ENCODE data around the gene C5orf58. TPM values are rescaled to one million over a fixed set of nuclear protein-coding genes. Genes with fewer than 3 reads are reported as not detected.

Gene C5orf58
- total and polyA plus RNA-seq, 4 experiments from 2014 or later = 2.4 TPM; not detected in 3

Other genes starting within 250 kb of the C5orf58 start
- gene FOXI1, start 127.1 kb upstream of the C5orf58 start, total RNA-seq = not detected
- gene FOXI1, start 127.1 kb upstream of the C5orf58 start, polyA plus RNA-seq = not detected
- gene LCP2, start 64.8 kb downstream of the C5orf58 start, total RNA-seq = 100 to 1,000 TPM; 291 to 318 TPM
- gene LCP2, start 64.8 kb downstream of the C5orf58 start, polyA plus RNA-seq = 100 to 1,000 TPM; 117 to 259 TPM
- gene KCNMB1, start 156.4 kb downstream of the C5orf58 start, total RNA-seq = not detected
- not detected for gene KCNMB1, start 156.4 kb downstream of the C5orf58 start, polyA plus RNA-seq